Chondrocyte (in vitro differentiated cells): ENCODE measurements around the gene TMTC2. TPM values are rescaled to one million over a fixed set of nuclear protein-coding genes. Genes with fewer than 3 reads are reported as not detected.

Experiments
- DNase-seq: peaks from one replicate; pipeline ENCODE4 v3.0.0; 2021; ENCODE audit warnings: mixed read lengths, low spot score
- H3K27ac Mint-ChIP-seq: one replicate; pipeline ENCODE4 v1.8.0; 2021; ENCODE audit warnings: mild to moderate bottlenecking, moderate library complexity, mixed read lengths; ENCODE audit not compliant: unreplicated experiment
- H3K27me3 Mint-ChIP-seq: 2 replicates; pipeline ENCODE4 v1.8.0; 2021; ENCODE audit warnings: low read depth, mixed read lengths
- H3K36me3 Mint-ChIP-seq: 2 replicates; pipeline ENCODE4 v1.8.0; 2021; ENCODE audit warnings: low read depth, mixed read lengths
- H3K4me1 Mint-ChIP-seq: 2 replicates; pipeline ENCODE4 v1.8.0; 2021; ENCODE audit warnings: low read depth, mild to moderate bottlenecking, mixed read lengths
- H3K4me3 Mint-ChIP-seq: one replicate; pipeline ENCODE4 v1.8.0; 2021; ENCODE audit warnings: mild to moderate bottlenecking, moderate library complexity, mixed read lengths; ENCODE audit not compliant: unreplicated experiment
- H3K9me3 Mint-ChIP-seq: 2 replicates; pipeline ENCODE4 v1.8.0; 2021; ENCODE audit warnings: low read depth, mixed read lengths
- CTCF ChIP-seq: fragments of 200-600 bp; sonication (generic); IDR thresholded peaks from 2 replicates; pipeline ENCODE4 v1.5.0; 2021; ENCODE audit warnings: antibody characterized with exemption, mild to moderate bottlenecking, moderate library complexity
- total RNA-seq: library from RNA; stranded (reverse); gene quantifications from 3 replicates; pipeline ENCODE4 v1.2.1, GENCODE V29; 2021

The TMTC2 gene
- total RNA-seq, 1 donor from 2014 or later, result 1.4 TPM

GRCh38 chr12:82807132-82807737, 120.5 kb downstream of the TMTC2 start:
- Mint-ChIP-seq H3K36me3 (no peaks in the 10 kb centered on the region), H3K27me3 (no peaks in the 10 kb centered on the region), H3K9me3 (no peaks in the 10 kb centered on the region), H3K4me1 (peaks cover 2% of the 10 kb centered on the region), H3K27ac (no peak overlapping the region), H3K4me3 (no peak overlapping the region)
- no peak for DNase-seq
- no peak for TF ChIP-seq CTCF

GRCh38 chr12:82810568-82810967, 123.9 kb downstream of the TMTC2 start:
- Mint-ChIP-seq H3K9me3 (no peaks in the 10 kb centered on the region), H3K27ac (no peak overlapping the region), H3K27me3 (no peaks in the 10 kb centered on the region), H3K4me1 (no peaks in the 10 kb centered on the region), H3K36me3 (no peaks in the 10 kb centered on the region), H3K4me3 (no peak overlapping the region)
- DNase-seq, result no peak
- no peak for TF ChIP-seq CTCF

- Mint-ChIP-seq H3K27ac (no peak overlapping the region), H3K36me3 (no peaks in the 10 kb centered on the region), H3K27me3 (no peaks in the 10 kb centered on the region), H3K9me3 (no peaks in the 10 kb centered on the region), H3K4me3 (no peak overlapping the region), H3K4me1 (no peaks in the 10 kb centered on the region)
- TF ChIP-seq CTCF, result no peak
- no peak for DNase-seq
Observed at GRCh38 chr12:82817368-82817767, 130.7 kb downstream of the TMTC2 start.

GRCh38 chr12:82818271-82819035, 131.7 kb downstream of the TMTC2 start:
- TF ChIP-seq CTCF, result no peak
- H3K9me3 Mint-ChIP-seq, result peaks cover 3% of the 10 kb centered on the region
- H3K27ac Mint-ChIP-seq, result no peak overlapping the region
- DNase-seq, result no peak
- H3K36me3 Mint-ChIP-seq, result no peaks in the 10 kb centered on the region
- H3K27me3 Mint-ChIP-seq, result no peaks in the 10 kb centered on the region
- H3K4me1 Mint-ChIP-seq, result no peaks in the 10 kb centered on the region
- no peak overlapping the region for H3K4me3 Mint-ChIP-seq

GRCh38 chr12:82826505-82826904, 139.8 kb downstream of the TMTC2 start:
- Mint-ChIP-seq H3K4me3 (no peak overlapping the region), H3K9me3 (peaks cover 3% of the 10 kb centered on the region), H3K4me1 (no peaks in the 10 kb centered on the region), H3K27ac (no peak overlapping the region), H3K36me3 (no peaks in the 10 kb centered on the region), H3K27me3 (no peaks in the 10 kb centered on the region)
- no peak for DNase-seq
- no peak for TF ChIP-seq CTCF
